DLD1 (cell line): ENCODE measurements around the gene GRIN2A.

Source experiments
- in situ Hi-C: cut with HindIII; loops from 2 replicates; pipeline ENCODE4 v1.10.0; 2017; ENCODE audit warnings: low sequenced_read_pairs

GRIN2A gene

DNA sequence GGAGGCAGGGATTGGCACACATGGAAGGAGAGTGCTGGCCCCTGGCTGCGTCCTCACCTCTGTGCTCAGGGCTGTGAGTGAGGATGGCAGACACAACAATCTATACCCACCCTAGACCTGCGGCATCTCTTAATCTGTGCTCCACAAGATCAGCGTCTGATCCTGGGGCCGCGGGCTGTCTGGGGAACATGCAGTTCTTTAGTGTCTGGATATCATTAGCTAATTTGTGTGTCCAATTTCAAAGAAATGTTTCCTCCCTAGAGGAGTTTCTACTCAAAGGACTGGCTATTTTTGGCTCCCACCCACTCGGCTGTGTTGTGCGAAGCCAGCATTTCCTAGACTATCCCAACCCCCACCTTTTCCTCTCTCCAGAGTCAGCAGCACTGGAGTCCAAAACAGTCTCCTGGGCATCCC, 93.8 kb downstream of the GRIN2A start:
- in situ Hi-C loops = no loop called here

DNA sequence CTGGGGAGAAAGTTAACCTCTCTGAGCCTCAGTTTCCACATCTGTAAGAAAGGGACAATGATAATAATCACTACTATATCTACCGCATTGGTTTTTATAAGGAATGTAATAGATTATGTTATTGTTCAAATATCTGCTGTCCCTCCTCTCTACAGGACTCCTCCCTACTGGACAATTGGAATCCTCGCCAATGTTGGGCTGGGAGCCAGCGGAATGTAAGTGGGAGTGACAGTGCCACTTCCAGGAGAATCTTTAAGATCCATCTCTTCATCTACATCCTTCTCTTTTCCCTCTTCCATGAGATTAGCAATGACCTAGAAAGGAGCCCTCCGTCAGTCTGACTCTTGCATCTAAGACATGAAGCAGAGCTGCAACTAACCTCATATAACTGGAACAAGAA, 95.1 kb downstream of the GRIN2A start:
- in situ Hi-C loops = no loop called here

DNA sequence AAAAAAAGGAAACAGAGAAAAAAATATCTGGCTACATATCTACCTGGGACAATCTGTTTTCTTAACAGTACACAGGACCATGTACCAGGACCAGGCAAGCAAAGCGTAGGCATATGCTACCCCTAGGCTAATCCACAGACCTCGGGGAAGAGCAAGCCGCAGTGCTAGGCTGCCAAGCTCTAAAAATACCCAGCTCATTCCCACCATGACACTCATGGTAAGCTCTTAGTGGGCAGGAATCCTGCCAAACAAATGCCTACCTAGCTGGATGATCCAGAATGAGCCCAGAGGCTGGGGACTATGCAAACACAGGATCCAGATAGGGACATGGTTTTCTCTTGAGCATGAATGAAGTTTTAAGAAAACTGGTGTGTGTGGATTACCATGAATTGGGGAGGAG, 95.6 kb downstream of the GRIN2A start:
- in situ Hi-C loops = no loop called here

DNA sequence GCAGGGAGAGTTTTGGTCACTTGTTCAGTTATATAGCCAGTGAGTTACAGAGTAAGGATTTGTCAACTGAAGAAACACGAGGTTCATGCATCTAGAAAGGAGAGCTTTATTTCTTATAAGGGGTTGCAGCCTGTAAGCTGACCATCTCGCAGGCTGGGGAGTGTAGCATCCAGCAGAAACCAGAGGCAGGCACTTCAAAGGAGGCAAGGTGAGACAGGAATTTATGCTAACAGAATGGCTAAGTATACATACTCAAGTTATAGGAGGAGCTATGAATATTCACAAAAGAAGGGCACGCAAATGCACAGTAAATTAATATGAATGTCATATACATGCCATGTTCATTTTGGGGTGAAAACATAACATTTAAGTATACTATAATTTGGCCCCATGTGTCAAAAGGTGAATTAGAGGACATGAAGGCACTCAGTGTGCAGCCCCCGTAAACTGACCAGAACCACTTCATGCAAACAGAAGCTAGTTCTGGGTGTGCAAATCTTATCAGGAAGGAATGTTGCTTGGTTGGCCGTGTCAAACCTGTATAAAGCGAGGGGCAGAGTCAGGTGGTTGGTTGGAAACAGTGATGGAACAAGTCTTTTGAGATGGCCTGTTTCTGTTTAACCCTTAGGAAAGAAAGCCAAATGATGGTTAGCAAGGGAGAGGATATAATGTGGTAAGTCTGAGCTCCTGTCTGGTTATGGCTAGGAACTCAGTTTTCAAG, 97.0 kb downstream of the GRIN2A start:
- in situ Hi-C loops = no loop called here

DNA sequence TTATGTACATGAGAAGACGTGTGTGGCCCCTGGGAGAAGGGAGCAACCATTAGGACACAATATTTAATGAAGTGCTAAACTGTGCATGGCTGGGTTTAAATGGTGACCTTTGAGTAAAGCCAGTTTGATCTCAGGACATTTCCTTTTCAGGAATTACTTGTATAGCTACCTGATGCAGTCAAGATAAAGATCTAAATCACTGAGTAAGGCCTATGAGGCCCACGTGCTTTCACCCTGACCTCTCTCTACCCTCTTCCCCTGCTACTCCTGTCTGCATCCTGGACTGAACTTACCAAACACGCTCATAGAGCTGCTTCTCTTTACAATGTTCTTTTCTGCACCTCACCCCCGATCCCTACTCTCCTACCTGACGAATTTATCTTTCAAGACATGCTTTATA, 98.9 kb downstream of the GRIN2A start:
- in situ Hi-C loops = no loop called here

DNA sequence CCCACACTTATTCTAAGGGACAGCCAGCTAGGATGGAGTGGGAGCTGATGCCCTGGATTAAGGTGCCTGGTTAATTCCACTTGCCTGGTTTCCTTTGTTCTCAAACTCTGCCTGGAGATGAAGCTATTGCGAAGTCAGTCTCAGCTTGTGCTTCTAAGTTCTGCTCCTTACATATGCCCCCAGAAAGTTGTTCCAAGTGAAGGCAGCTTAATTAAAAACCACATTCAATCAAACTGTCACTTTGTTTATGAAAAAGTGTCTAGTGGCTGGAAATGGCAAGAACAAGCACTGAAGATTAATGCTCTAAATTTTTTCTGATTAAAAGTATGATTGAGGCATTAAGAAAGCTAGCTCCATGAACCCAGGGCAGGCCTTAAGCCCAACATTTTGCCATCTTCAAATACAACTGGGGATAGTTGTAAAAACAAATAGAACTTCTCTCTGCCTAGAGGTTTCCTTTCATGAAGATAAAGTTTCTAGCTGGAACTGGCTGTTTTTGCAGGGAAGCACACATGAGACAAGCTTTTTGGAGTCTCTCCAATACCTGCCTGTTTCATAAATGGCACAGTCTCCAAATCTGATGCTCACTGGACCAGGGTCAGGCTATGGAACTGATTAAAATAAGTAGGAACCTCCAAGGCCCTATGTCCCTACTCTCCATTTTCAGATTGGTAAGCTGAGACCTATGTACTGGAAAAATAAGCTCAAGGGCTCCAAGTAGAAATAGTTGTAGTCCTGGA, 100.9 kb downstream of the GRIN2A start:
- in situ Hi-C loops = no loop called here

DNA sequence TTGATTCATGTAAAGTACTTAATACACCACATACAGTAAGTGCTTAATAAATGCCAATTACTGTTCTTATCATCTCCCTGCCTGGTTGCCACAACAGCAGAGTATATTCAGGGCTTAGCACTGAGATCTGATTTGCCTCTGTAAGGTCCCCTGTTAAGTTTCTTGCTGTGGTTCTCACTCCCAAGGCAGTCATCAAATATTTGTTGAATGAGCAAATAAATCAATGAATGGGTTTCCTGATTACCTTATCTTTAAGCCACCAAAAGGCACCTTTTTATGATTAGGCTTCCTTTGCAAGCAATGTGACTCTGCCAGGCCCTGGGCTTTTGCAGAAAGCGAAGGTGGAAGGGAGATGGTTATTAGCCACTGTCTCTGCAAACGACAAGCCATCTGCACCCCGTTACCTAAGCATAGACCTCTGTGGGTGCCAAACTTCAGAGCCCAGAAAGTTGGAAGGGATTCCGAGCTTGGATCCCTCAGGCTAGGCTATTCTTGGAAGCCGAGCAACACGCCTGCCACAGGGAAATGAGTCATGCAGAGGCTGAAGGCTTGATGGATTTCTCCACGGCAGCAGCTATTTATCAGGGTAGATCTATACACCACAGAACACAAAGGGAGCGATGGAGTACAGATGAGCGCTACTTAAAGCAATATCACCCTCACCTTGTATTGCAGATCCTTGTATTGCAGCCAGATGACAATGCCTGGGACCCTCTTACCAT, 102.0 kb downstream of the GRIN2A start:
- in situ Hi-C loops = no loop called here

DNA sequence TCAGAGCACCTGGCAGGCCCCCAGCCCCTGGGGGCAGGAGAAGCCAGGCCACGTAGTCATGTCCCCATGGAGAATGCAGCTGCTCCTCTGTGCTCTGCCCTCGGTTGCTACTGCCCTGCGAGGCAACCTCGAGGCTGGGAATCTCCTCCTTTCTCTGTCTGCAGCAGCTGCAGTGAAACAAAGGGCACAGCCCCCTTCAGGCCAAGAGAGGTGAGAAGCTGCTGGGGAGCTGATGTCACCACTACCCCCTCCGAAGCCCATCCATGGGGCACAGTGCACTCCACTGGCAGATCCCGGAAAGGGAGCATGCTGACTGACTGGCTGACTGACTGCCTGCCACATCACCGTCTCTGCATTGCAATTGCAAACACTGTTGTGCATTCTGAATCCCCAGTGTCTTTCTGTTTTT, 103.7 kb downstream of the GRIN2A start:
- in situ Hi-C loops = no loop called here

DNA sequence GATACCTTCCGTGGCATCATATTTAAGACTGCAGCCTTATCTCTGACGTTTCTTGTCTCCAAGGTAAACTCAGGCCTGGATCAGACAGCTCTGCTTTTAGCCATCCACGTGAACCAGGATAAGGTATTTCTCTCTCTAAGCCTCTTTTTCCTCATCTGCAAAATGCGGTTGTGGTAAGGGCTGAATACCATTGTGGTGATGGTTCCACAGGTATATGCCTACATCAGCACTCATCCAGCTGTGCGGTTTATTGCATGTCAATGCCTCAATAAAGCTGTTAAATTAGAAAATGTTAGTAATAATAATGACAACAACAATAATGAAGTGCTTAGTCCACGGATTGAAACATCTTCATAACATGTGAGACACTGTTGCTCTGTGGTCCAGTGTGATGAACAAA, 104.4 kb downstream of the GRIN2A start:
- in situ Hi-C loops = no loop called here

DNA sequence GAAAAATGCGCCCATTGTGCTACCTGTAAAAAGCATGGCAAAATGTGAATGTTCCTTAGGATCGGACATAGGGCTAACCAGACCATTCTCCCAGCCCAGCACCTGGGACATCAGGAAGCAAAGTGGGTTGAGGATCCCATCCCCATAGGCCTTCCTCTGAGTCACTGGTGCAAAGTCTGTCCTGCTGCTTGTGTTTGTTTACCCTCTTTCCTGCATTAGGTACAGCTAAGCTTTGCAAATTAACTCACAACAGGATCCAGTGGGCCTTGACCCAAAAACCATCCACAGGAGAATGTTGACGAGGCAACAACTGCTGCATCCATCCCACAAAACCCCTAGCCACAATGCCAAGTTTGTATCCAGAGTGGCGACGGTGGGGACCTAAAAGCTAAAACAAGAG, 106.2 kb downstream of the GRIN2A start:
- in situ Hi-C loops = no loop called here

DNA sequence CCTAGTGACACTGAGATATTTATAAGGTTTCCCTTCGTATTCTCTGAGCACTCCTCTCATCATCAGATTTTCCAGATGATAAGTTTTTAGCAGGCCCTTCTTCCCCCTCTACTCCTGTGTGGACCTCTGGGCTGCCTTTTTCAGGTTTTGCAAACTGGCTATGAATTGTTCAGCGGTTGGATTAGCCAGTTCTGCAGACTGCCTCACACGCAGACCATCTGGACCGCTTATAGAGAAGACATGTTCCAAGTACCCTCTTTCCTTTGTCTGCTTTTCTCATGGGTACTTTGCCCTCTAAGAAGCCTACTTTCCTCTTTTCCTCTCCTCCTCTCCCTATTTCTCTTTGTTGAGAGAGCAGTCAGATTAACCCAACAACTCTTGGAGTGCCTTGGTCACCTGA, 111.6 kb downstream of the GRIN2A start:
- in situ Hi-C loops = no loop called here

DNA sequence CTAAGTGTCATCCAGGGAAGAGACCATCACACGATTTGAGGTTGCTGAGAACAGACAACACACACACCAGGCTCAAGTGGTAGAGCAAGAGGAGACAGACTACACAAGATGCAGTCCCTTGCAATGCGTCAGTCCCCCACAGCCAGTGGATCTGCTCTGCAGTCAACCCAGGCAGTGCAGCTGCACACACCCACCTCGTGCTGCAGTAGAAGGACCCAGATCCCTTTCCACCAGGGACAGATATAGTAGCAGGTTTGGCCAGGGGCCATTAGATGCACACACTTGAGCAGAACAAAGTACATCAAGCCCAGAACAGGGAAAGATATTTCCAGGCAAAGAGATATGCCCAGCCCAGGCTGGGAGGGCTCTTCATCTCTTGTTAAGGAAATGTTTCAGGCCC, 112.9 kb downstream of the GRIN2A start:
- in situ Hi-C loops = no loop called here

DNA sequence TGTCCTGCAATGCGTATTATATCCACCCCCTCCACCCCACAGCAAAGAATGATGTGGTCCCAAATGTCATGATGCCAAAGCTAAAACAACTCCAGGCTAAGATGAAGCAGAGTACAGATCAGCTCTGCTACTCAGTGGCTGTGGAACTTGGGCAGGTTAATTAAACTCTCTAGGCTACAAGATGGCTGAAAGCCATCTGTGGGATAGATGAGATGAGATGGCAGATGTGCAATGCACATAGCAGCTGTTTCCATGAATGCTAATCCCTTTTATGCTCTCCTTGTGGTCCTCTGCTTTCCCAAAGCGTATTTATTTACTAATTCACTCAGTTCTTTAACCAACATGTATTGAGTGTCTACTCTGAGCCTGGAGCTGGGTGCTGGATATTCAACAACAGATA, 114.4 kb downstream of the GRIN2A start:
- in situ Hi-C loops = no loop called here

DNA sequence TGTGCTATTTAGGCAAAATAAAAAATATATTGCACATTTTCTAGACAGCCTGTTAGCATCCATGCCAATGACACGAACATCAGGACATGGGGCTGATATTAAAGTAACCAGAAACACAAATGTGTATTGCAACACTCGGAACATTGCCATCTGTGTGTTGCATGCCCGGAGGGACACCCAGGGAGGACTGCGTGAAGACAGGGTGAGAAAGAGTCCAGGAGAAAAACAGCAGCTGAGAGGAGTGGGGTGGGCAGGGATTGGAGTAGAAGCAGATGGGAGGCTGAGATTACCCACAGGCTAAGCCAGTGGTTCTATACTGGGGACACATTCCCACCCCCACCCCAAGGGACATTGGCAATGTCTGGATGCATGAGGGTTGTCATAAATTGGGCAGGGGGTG, 114.8 kb downstream of the GRIN2A start:
- in situ Hi-C loops = no loop called here

DNA sequence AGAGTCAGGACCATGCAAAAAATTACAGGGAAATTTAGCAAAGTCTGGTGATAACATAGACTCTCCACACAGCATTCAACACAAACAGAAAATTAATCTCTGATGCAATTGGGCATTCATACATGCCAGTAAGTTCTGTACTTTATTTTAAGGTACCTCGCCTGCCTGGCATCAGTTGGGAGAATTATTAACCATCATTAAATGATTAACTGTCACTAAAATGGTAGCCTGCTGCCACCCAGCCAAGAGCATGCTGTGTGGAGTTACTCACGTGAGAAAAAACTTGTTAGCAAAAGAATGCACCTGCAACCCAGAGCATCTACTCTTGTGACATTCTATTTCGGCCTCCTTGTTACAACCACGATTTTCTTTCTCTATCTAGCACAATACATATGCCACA, 117.2 kb downstream of the GRIN2A start:
- in situ Hi-C loops = no loop called here

DNA sequence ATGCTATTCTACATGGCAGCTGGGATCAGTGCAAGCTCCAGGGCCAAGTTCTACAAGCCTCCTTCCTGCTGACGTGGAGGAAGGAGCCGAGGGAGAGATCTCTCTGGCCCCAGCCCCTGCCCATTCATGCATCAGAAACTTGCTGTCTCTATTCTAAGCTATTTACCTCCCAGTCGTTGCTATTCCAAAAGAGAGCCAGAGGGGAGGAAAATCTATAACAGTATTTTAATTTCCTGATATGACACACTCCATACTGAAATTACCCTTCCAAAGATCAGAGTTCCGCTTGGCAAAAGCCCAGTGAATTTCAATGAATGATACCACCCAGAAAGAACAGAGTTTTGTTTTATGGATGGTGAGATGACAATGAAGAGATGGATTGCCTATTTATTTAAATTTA, 133.4 kb downstream of the GRIN2A start:
- in situ Hi-C loops = no loop called here

DNA sequence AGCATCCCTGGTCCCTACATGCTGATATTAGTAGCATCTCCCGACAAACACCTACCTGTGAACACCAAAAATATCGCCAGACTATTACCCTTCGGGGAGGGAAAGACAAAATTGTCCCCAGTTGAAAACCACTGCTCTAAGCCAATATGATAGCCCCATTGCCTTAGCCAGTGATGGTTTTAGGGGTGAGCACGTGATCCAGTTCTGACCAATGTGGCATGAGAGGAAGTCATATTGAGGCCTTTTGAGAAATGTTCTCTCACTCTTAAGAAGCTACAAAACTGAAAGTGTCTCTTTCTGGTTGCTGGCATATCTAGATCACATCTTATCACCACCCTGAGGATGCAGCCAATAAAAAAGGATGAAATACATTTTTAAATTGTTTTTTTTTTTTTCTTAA, 136.3 kb downstream of the GRIN2A start:
- in situ Hi-C loops = no loop called here

DNA sequence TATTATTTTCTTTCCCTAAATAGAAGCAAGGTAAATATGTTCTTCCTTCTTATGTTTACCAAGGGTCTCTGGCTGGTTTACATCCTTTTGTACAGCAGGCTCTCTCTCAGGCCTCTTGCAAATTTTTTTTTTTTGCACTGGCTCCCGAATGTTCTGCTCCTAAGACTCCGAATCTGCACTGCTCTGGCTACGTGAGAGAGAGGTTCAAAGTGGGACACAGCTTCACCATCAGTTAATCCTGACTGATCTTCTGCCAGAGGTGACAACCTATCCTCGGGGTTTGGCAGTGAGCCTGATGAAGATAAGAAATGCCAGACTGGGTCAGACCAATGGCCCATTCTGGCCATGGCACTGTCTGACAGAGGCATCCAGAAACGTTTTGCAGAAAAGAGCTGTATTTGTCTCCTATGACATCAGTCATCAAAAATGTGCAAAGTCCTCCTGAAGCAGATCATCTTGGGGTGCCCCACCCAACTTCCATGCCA, 136.9 kb downstream of the GRIN2A start:
- in situ Hi-C loops = no loop called here

DNA sequence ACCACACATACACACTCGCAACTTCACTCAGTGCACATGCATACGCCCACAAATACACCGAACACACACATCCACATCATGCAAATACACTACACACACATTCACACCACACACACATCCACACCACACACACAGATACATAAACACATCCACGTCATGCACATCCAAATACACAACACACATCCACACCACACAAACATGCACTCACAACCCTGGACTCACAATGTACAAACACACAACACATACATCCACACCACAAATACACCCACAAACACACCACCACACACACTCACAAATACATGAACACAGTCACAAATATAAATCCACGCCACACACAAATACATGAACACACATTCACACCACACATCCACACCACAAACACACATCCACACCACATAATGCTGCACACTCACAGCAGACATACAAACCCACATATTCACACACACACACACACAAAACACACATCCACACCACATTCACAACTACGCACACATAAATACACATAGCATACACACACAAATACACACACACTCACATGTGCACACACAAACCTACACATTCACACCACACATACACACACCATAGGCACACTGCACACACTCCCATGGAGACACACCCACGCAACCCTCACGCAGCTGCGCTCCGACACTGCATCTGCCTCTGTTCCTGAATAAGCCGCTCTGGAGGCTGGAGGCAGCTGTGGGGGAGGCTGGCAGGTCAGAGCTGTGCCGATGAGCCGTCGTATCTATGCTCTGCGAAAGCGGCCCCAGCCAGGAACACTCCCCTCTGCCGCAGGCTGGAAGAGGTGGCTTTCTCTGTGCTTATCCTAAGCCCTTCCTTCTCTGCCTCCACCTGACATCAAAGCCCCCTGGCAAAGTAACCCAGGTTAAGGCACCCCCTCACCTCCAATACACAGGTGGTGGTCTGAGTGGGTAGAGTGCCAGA, 141.8 kb downstream of the GRIN2A start:
- in situ Hi-C loops = no loop called here

DNA sequence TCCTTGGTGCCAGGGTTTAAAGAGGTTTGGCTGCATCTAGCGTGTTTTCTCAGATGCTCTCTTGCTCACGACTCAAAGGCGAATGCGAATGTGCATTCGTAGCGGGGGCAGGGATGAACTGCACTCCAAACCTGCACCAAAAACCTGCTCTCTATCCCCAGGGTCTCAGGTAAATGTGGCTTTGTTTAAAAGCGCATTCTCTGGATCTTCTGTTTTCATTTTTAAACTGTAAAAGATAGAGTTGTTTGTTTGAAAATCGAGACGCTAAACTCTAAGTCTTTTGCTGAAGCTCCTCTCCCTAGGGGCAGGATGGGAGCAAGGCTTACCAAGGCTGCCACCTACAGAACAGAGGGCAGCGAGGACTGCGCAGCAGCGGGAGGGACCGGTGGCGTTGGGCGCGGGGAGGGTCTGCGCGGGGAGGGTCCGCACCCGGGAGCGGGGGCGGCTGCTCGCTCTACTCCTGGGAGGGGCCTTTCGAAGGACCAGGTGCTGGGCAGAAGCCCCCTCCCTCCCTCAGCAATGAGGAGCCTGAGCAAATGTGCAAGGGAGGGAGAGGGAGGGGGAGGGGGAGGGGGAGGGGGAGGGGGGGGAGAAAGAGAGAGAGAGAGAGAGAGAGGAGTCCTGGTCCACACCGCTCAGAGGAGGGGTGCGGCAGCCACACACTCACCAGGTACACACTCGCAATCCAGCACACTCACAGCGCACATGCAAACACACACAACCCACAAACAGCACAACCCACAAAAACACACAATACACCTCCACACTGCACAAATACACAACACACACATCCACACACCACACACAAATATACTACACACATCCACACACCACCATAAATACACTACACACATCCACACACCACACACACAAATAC, 142.8 kb downstream of the GRIN2A start:
- in situ Hi-C loops = no loop called here
